B cell (primary cell): ENCODE data around the gene TRIP11. TPM values are rescaled to one million over a fixed set of nuclear protein-coding genes. Genes with fewer than 3 reads are reported as not detected.

Experiments used
- ATAC-seq: fragments of 200-7000 bp; cut with Tn5 transposase; one replicate; pipeline ENCODE4 v1.10.0; 2021; ENCODE audit warnings: low read depth, mild to moderate bottlenecking, moderate number of reproducible peaks, moderate library complexity
- CTCF ChIA-PET: fragments of 350-600 bp; sonication (Branson Sonifier 250); formaldehyde crosslinking; loops from one replicate; lab custom pipeline; 2021; ENCODE audit warnings: antibody characterized with exemption, inconsistent platforms; lab: Charles Lee
- POLR2A ChIA-PET: fragments of 350-600 bp; sonication (Branson Sonifier 250); formaldehyde crosslinking; loops from one replicate; lab custom pipeline; 2021; ENCODE audit warnings: antibody characterized with exemption; lab: Charles Lee
- DNase-seq: peaks from one replicate; pipeline ENCODE4 v3.0.0; 2013
- H2AFZ ChIP-seq: 2 replicates; pipeline ENCODE4 v1.6.1; 2012; ENCODE audit warnings: mild to moderate bottlenecking, low read depth, low read length; ENCODE audit not compliant: insufficient read depth, poor library complexity, severe bottlenecking
- H3K27ac ChIP-seq, 2 donors: 1 replicate in 1 of 2; 2 replicates in 1 of 2; pipeline ENCODE4 v1.5.1; 2012 to 2013; ENCODE audit warnings: low read length in 2 of 2, mild to moderate bottlenecking in 2 of 2, moderate library complexity in 1 of 2
- H3K27me3 ChIP-seq, 4 experiments: fragments of 200-600 bp in 1 of 4; sonication (generic) in 1 of 4; replicated peaks in 1 of 4; 1 replicate in 2 of 4; 2 replicates in 2 of 4; pipeline versions ENCODE4 v1.6.1 to v1.7.0; 2013 to 2016; ENCODE audit warnings: low read length in 3 of 4, mild to moderate bottlenecking in 2 of 4, mixed read lengths in 1 of 4, moderate library complexity in 1 of 4; ENCODE audit not compliant: insufficient read depth in 4 of 4, control insufficient read depth in 3 of 4; ENCODE audit errors: control extremely low read depth in 1 of 4
- H3K36me3 ChIP-seq, 2 experiments: replicated peaks in 1 of 2; 1 replicate in 1 of 2; 2 replicates in 1 of 2; pipeline versions ENCODE4 v1.6.1 to v1.7.1; 2013; ENCODE audit warnings: low read length in 1 of 2; ENCODE audit not compliant: insufficient read depth in 2 of 2, control insufficient read depth in 1 of 2; ENCODE audit errors: control extremely low read depth in 1 of 2, extremely low read depth in 1 of 2
- H3K4me1 ChIP-seq, 2 donors: fragments of 200-600 bp in 1 of 2; sonication (generic) in 1 of 2; 1 replicate in 1 of 2; 2 replicates in 1 of 2; pipeline versions ENCODE4 v1.5.1 to v1.6.1; 2013 to 2017; ENCODE audit warnings: low read length in 2 of 2; ENCODE audit not compliant: control insufficient read depth in 2 of 2, insufficient read depth in 2 of 2
- H3K4me2 ChIP-seq: replicated peaks from 2 replicates; pipeline ENCODE3; 2012; ENCODE audit warnings: mild to moderate bottlenecking, low read depth, low read length; ENCODE audit not compliant: poor library complexity, severe bottlenecking
- H3K4me3 ChIP-seq, 5 experiments: fragments of 200-600 bp in 1 of 5; sonication (generic) in 1 of 5; 1 replicate in 3 of 5; 2 replicates in 2 of 5; pipeline versions ENCODE4 v1.5.1 to v1.7.0; 2011 to 2016; ENCODE audit warnings: low read length in 4 of 5, mild to moderate bottlenecking in 4 of 5, low read depth in 2 of 5, control low read depth in 1 of 5, moderate library complexity in 1 of 5; ENCODE audit not compliant: insufficient read depth in 1 of 5; ENCODE audit errors: control extremely low read depth in 1 of 5, extremely low read depth in 1 of 5
- H3K79me2 ChIP-seq: fragments of 200-600 bp; sonication (generic); one replicate; pipeline ENCODE4 v1.6.0; 2016; ENCODE audit warnings: low read length; ENCODE audit not compliant: control insufficient read depth, insufficient read depth
- H3K9ac ChIP-seq: fragments of 200-600 bp; sonication (generic); 2 replicates; pipeline ENCODE4 v1.6.1; 2017; ENCODE audit warnings: mild to moderate bottlenecking, low read length, moderate library complexity
- H3K9me3 ChIP-seq, 3 donors: one replicate each; pipeline versions ENCODE4 v1.6.1 to v1.7.1; 2013; ENCODE audit warnings: low read length in 2 of 3; ENCODE audit not compliant: control insufficient read depth in 2 of 3, insufficient read depth in 1 of 3; ENCODE audit errors: control extremely low read depth in 1 of 3
- H4K20me1 ChIP-seq: 2 replicates; pipeline ENCODE4 v1.6.0; 2012; ENCODE audit warnings: mild to moderate bottlenecking, low read length; ENCODE audit not compliant: insufficient read depth, control insufficient read depth, poor library complexity, severe bottlenecking
- H3K27ac Mint-ChIP-seq: one replicate; pipeline ENCODE4 v1.8.0; 2021; ENCODE audit warnings: mixed read lengths
- H3K27me3 Mint-ChIP-seq: one replicate; pipeline ENCODE4 v1.8.0; 2021; ENCODE audit warnings: mixed read lengths
- H3K4me1 Mint-ChIP-seq: one replicate; pipeline ENCODE4 v1.8.0; 2021; ENCODE audit warnings: mixed read lengths
- H3K4me3 Mint-ChIP-seq: one replicate; pipeline ENCODE4 v1.8.0; 2021; ENCODE audit warnings: mixed read lengths
- H3K9me3 Mint-ChIP-seq: one replicate; pipeline ENCODE4 v1.8.0; 2022; ENCODE audit warnings: mixed read lengths; ENCODE audit not compliant: insufficient read depth
- EZH2 ChIP-seq: IDR thresholded peaks from 2 replicates; pipeline ENCODE4 v1.6.1; 2012; ENCODE audit warnings: borderline replicate concordance, low read depth, mild to moderate bottlenecking, moderate library complexity, low read length; ENCODE audit not compliant: insufficient read depth, poor library complexity, severe bottlenecking
- WGBS: methylation state at CpG from one replicate; pipeline ENCODE4 v1.1.5; 2013; ENCODE audit warnings: missing lambda C conversion rate; ENCODE audit not compliant: insufficient coverage; 5-methylcytosine and 5-hydroxymethylcytosine counted together
- intact Hi-C: fragments of 100-400 bp; cut with micrococcal nuclease; formaldehyde crosslinking; loops from one replicate; pipeline ENCODE4 v1.10.0; 2022
- polyA plus RNA-seq: library from polyadenylated mRNA; depleted of rRNA; stranded (reverse); fragments of >200 nt; gene quantifications from 2 replicates; pipeline ENCODE4 v1.2.3, GENCODE V29; 2012
- total RNA-seq, 2 donors: library from RNA; stranded (reverse); fragments of 120-200 nt in 1 of 2; gene quantifications; 1 replicate in 1 of 2; 2 replicates in 1 of 2; pipeline versions ENCODE4 v1.2.3 to v1.2.4, GENCODE V29; 2013 to 2022
- TF ChIP-seq, protein P1 (sequence below): fragments of 200-600 bp; IDR thresholded peaks from one replicate; pipeline ENCODE4 v1.8.0; 2022; ENCODE audit warnings: antibody characterized with exemption, mild to moderate bottlenecking

TRIP11 gene
- total and polyA plus RNA-seq, 2 donors (not counting 1 experiment from before 2014, with no cell fraction given) = 6.4 to 62.2 TPM

DNA sequence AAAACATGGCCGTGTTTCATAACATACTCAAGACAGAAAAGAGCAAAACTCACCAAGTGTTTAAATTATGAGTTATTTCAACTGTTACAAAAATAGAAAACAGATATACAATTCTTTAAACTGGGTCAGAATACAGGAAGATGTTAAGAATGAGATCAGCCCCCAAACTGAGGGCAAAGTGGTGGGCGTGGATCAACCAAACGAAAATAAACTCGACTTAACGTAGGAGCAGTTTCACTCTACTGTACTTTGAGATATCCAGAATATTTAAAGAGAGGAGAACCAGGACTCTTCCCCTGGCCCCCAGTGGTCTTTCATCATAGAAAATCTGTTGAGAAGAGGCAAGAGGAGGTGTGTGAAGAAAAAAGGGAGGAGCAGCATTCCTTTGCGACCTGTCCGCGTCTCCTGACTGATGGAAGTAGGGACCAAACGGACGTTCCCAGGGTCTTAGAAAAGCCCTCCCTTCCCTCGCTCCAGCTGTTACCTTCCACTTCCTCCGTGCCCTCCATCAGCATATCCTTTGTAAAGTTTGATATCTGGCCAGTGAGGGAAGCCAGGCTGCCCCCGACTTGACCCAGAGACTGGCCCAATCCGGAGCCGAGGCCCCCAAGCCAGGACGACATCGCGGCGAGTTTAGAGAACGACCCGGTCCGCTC lies 668 bp downstream of the TRIP11 start:
- Histone ChIP-seq H3K4me1 (peaks cover 19 to 24% of the 10 kb centered on the region in 2 donors), H3K9ac (peak overlapping the region; percentile 88), H3K4me2 (peak overlapping the region; percentile 88), H3K27ac (peak overlapping the region; percentile 85 to 93), H3K36me3 (peaks cover 0 to 2% of the 10 kb centered on the region in 2 experiments), H2AFZ (peak overlapping the region; percentile 90), H3K27me3 (no peaks in the 10 kb centered on the region), H3K4me3 (peak overlapping the region; percentile 66 to 90 (median 80)), H3K9me3 (no peaks in the 10 kb centered on the region), H3K79me2 (peaks cover 67% of the 10 kb centered on the region), H4K20me1 (peaks cover 8% of the 10 kb centered on the region)
- POLR2A ChIA-PET = interaction anchor here (0.6 to 2.0 kb wide), 7 partner anchors 67 to 1167 kb away, joined by 3 to 15 read pairs (median 4); partner anchors contain the start of genes ATXN3, CPSF2, GOLGA5 and NDUFB1
- WGBS = 0% methylated on average over 14 of the region's 22 CpGs
- no peak for TF ChIP-seq EZH2
- TF ChIP-seq, protein P1, sequence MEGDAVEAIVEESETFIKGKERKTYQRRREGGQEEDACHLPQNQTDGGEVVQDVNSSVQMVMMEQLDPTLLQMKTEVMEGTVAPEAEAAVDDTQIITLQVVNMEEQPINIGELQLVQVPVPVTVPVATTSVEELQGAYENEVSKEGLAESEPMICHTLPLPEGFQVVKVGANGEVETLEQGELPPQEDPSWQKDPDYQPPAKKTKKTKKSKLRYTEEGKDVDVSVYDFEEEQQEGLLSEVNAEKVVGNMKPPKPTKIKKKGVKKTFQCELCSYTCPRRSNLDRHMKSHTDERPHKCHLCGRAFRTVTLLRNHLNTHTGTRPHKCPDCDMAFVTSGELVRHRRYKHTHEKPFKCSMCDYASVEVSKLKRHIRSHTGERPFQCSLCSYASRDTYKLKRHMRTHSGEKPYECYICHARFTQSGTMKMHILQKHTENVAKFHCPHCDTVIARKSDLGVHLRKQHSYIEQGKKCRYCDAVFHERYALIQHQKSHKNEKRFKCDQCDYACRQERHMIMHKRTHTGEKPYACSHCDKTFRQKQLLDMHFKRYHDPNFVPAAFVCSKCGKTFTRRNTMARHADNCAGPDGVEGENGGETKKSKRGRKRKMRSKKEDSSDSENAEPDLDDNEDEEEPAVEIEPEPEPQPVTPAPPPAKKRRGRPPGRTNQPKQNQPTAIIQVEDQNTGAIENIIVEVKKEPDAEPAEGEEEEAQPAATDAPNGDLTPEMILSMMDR = no peak
- CTCF ChIA-PET = interaction anchor here (2.5 kb wide), 1 partner anchor 68 kb away, joined by 19 read pairs; the partner anchor contains the start of gene ATXN3
- no peak for DNase-seq
- H3K4me3 Mint-ChIP-seq = peak overlapping the region; percentile 93
- no peaks in the 10 kb centered on the region for H3K27me3 Mint-ChIP-seq
- peaks cover 40% of the 10 kb centered on the region for H3K4me1 Mint-ChIP-seq
- ATAC-seq = peak; percentile 2
- no peaks in the 10 kb centered on the region for H3K9me3 Mint-ChIP-seq
- H3K27ac Mint-ChIP-seq = peak overlapping the region; percentile 94
- intact Hi-C loops = no loop called here

DNA sequence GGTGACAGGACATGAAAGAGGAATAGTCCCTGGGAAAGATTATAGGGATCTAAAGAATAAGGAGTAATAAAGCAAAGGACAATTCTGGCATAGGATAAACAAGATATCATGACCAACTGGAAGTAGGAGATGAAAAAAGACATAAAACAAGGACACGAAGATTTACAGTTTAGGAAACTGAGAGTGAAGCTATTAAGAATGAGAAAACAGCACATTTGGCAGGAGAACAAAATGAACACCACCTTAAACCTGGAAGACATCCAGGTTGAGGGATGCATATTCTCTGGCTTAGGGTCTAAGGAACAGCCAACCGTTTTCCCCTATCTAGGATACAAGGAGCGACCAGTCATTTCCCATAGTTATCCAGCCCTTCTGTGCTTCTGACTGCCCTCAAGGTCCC lies 1.9 kb downstream of the TRIP11 start:
- intact Hi-C loops = no loop called here
- Mint-ChIP-seq H3K27ac (peak overlapping the region; percentile 17), H3K4me3 (peak overlapping the region; percentile 93)

More for the DNA sequence above, 1.9 kb downstream of the TRIP11 start:
- ATAC-seq = no peak
- no peak overlapping the region for H3K4me3 ChIP-seq
- ChIA-PET POLR2A (interaction anchor here (0.6 kb wide), 1 partner anchor 74 kb away, joined by 5 read pairs; no protein-coding TSS in a partner anchor), CTCF (no interaction called here)
- peaks cover 2 to 3% of the 10 kb centered on the region in 2 experiments for H3K36me3 ChIP-seq
- H2AFZ ChIP-seq = no peak overlapping the region
- H3K27me3 ChIP-seq = no peaks in the 10 kb centered on the region
- H3K4me2 ChIP-seq = peak overlapping the region; percentile 88
- H3K9me3 ChIP-seq = no peaks in the 10 kb centered on the region
- peaks cover 8% of the 10 kb centered on the region for H4K20me1 ChIP-seq
- 88% methylated on average over 2 of the region's 3 CpGs for WGBS
- Mint-ChIP-seq H3K27me3 (no peaks in the 10 kb centered on the region), H3K9me3 (no peaks in the 10 kb centered on the region), H3K4me1 (peaks cover 44% of the 10 kb centered on the region)
- H3K79me2 ChIP-seq = peaks cover 77% of the 10 kb centered on the region
- no peak for DNase-seq
- peaks cover 19 to 24% of the 10 kb centered on the region in 2 donors for H3K4me1 ChIP-seq
- no peak for TF ChIP-seq EZH2
- no peak overlapping the region for H3K9ac ChIP-seq
- no peak overlapping the region for H3K27ac ChIP-seq
